WTC11 (cell line): ENCODE data around the gene RASA2. TPM values are rescaled to one million over a fixed set of nuclear protein-coding genes. Genes with fewer than 3 reads are reported as not detected.

Experiments
- ATAC-seq: fragments of 200-7000 bp; cut with Tn5 transposase; 2 replicates; pipeline ENCODE4 v1.10.0; 2021; ENCODE audit warnings: mild to moderate bottlenecking, moderate library complexity
- CTCF ChIA-PET: fragments of 300-600 bp; sonication (Branson Sonifier 250); formaldehyde crosslinking; loops from one replicate; lab custom pipeline; 2021; ENCODE audit warnings: antibody characterized with exemption; lab: Charles Lee
- POLR2A ChIA-PET: fragments of 350-600 bp; sonication (Branson Sonifier 250); formaldehyde crosslinking; loops from one replicate; lab custom pipeline; 2021; ENCODE audit warnings: antibody characterized with exemption; lab: Charles Lee
- DNase-seq: peaks from one replicate; pipeline ENCODE4 v3.0.0; 2021; ENCODE audit warnings: low spot score
- H3K27ac Mint-ChIP-seq: 2 replicates; pipeline ENCODE4 v1.8.0; 2021; ENCODE audit warnings: mixed read lengths
- H3K27me3 Mint-ChIP-seq: 2 replicates; pipeline ENCODE4 v1.8.0; 2021; ENCODE audit warnings: low read depth, mild to moderate bottlenecking, moderate library complexity, mixed read lengths
- H3K36me3 Mint-ChIP-seq: 2 replicates; pipeline ENCODE4 v1.8.0; 2021; ENCODE audit warnings: mixed read lengths
- H3K4me1 Mint-ChIP-seq: 2 replicates; pipeline ENCODE4 v1.8.0; 2022; ENCODE audit warnings: mixed read lengths
- H3K4me3 Mint-ChIP-seq: 2 replicates; pipeline ENCODE4 v1.8.0; 2021; ENCODE audit warnings: mild to moderate bottlenecking, moderate library complexity, mixed read lengths
- H3K9me3 Mint-ChIP-seq: 2 replicates; pipeline ENCODE4 v1.8.0; 2021; ENCODE audit warnings: mixed read lengths
- ARID4B ChIP-seq: sonication (generic); formaldehyde crosslinking; IDR thresholded peaks from 2 replicates; pipeline ENCODE4 v1.8.0; 2023; ENCODE audit warnings: missing genetic modification reagents, mild to moderate bottlenecking, borderline replicate concordance
- ATF1 ChIP-seq: sonication (generic); formaldehyde crosslinking; IDR thresholded peaks from 2 replicates; pipeline ENCODE4 v1.8.1; 2023; ENCODE audit warnings: mild to moderate bottlenecking, moderate library complexity, missing genetic modification reagents
- E2F4 ChIP-seq: sonication (generic); formaldehyde crosslinking; IDR thresholded peaks from 2 replicates; pipeline ENCODE4 v1.8.1; 2022; ENCODE audit warnings: low read depth, mild to moderate bottlenecking, moderate library complexity, missing genetic modification reagents, borderline replicate concordance
- EMX1 ChIP-seq: fragments of 250-450 bp; sonication (Bioruptor Pico); IDR thresholded peaks from 2 replicates; pipeline ENCODE4 v1.8.0; 2021; ENCODE audit warnings: mild to moderate bottlenecking
- ERG ChIP-seq: fragments of 250-450 bp; sonication (Bioruptor Pico); IDR thresholded peaks from 2 replicates; pipeline ENCODE4 v1.8.0; 2021; ENCODE audit warnings: mild to moderate bottlenecking
- ETV6 ChIP-seq: sonication (generic); formaldehyde crosslinking; IDR thresholded peaks from 2 replicates; pipeline ENCODE4 v1.8.1; 2022; ENCODE audit warnings: mild to moderate bottlenecking, missing genetic modification reagents
- IRF2 ChIP-seq: sonication (generic); formaldehyde crosslinking; IDR thresholded peaks from 2 replicates; pipeline ENCODE4 v1.8.0; 2022; ENCODE audit warnings: low read depth, missing genetic modification reagents, borderline replicate concordance
- NFYB ChIP-seq: sonication (generic); formaldehyde crosslinking; conservative IDR thresholded peaks from 2 replicates; pipeline ENCODE4 v1.8.0; 2022; ENCODE audit warnings: low read depth, missing genetic modification reagents
- RORB ChIP-seq: fragments of 250-450 bp; sonication (Bioruptor Pico); IDR thresholded peaks from 2 replicates; pipeline ENCODE4 v1.9.0; 2021; ENCODE audit warnings: mild to moderate bottlenecking
- TEAD1 ChIP-seq: sonication (generic); formaldehyde crosslinking; IDR thresholded peaks from 2 replicates; pipeline ENCODE4 v1.8.0; 2022; ENCODE audit warnings: mild to moderate bottlenecking, missing genetic modification reagents
- ZBTB43 ChIP-seq: sonication (generic); formaldehyde crosslinking; IDR thresholded peaks from 2 replicates; pipeline ENCODE4 v1.8.1; 2023; ENCODE audit warnings: mild to moderate bottlenecking, missing genetic modification reagents
- ZNF121 ChIP-seq: sonication (generic); formaldehyde crosslinking; IDR thresholded peaks from 2 replicates; pipeline ENCODE4 v1.8.0; 2023; ENCODE audit warnings: missing genetic modification reagents
- total RNA-seq: library from RNA; stranded (reverse); gene quantifications from 3 replicates; pipeline ENCODE4 v1.2.3, GENCODE V29; 2021
- TF ChIP-seq, protein P1 (sequence below): fragments of 250-450 bp; sonication (Bioruptor Pico); IDR thresholded peaks from 2 replicates; pipeline ENCODE4 v1.9.0; 2021; ENCODE audit warnings: mild to moderate bottlenecking
- TF ChIP-seq, protein P2 (sequence below): fragments of 200-600 bp; IDR thresholded peaks from 2 replicates; pipeline ENCODE4 v1.8.0; 2022; ENCODE audit warnings: antibody characterized with exemption
- TF ChIP-seq, protein P3 (sequence below): sonication (generic); formaldehyde crosslinking; IDR thresholded peaks from 2 replicates; pipeline ENCODE4 v1.8.1; 2022; ENCODE audit warnings: missing genetic modification reagents, borderline replicate concordance
- TF ChIP-seq, protein P4 (sequence below): sonication (generic); formaldehyde crosslinking; IDR thresholded peaks from 2 replicates; pipeline ENCODE4 v1.8.0; 2022; ENCODE audit warnings: mild to moderate bottlenecking, missing genetic modification reagents

RASA2 gene
- total RNA-seq, 1 experiment from 2014 or later: 13.9 TPM

DNA sequence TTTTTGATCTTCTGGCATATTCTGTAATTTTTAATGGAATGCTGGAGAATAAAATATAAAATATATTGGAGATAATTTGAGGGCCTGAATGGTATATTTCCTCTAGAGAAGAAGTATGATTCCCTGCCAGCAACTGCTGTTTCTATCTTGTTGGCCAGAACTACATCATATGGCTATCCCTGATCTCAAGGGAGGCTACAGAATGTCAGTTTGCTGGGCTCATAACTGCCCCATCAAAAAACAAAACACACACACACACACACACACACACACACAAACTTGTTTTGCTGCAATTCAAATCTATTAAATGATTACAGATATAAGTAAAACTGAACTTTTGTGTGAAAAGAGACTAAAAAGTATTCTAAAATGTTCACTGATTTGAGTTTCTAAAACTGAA is 51.0 kb downstream of the RASA2 start (continued):
- TF ChIP-seq, protein P1, sequence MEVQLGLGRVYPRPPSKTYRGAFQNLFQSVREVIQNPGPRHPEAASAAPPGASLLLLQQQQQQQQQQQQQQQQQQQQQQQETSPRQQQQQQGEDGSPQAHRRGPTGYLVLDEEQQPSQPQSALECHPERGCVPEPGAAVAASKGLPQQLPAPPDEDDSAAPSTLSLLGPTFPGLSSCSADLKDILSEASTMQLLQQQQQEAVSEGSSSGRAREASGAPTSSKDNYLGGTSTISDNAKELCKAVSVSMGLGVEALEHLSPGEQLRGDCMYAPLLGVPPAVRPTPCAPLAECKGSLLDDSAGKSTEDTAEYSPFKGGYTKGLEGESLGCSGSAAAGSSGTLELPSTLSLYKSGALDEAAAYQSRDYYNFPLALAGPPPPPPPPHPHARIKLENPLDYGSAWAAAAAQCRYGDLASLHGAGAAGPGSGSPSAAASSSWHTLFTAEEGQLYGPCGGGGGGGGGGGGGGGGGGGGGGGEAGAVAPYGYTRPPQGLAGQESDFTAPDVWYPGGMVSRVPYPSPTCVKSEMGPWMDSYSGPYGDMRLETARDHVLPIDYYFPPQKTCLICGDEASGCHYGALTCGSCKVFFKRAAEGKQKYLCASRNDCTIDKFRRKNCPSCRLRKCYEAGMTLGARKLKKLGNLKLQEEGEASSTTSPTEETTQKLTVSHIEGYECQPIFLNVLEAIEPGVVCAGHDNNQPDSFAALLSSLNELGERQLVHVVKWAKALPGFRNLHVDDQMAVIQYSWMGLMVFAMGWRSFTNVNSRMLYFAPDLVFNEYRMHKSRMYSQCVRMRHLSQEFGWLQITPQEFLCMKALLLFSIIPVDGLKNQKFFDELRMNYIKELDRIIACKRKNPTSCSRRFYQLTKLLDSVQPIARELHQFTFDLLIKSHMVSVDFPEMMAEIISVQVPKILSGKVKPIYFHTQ (CRISPR knock-in tag): no peak
- no peak for TF ChIP-seq ATF1

DNA sequence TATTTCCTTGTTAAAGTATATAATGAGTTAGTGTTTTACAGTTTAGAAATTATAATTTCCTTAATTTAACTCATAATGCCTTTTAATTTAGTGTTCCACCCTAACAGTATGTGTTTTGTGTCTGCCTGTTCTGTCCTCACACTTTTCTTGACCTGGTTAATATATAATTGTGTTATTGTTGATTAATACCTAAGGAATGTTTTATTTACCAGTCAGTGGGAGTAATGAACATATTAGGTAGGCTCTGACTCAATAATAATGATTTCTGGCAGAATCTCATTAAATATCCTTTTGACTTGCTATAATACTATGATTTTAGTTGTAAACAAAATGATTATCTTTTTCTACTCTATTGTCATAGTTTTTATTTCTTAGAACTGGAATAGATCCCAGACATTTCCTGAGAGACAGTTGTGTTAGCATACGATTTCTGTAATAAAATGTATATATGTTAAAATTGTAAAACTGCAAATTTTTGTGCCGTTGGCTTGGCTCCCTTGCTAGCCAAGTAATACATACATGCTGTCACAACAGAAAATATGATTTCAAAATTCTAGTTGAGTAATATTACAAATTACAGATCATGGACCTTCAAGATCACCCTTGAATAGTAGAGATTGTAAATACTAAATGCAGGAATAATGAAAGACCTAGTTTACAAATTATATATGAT is 51.9 kb downstream of the RASA2 start:
- DNase-seq (no peak), ATAC-seq (no peak)
- Mint-ChIP-seq H3K27me3 (no peaks in the 10 kb centered on the region), H3K36me3 (peaks cover 33% of the 10 kb centered on the region), H3K9me3 (peaks cover 24% of the 10 kb centered on the region), H3K4me3 (no peak overlapping the region), H3K4me1 (no peaks in the 10 kb centered on the region), H3K27ac (no peak overlapping the region)
- TF ChIP-seq EMX1 (CRISPR knock-in tag) (no peak), ZNF121 (CRISPR knock-in tag) (no peak), ZBTB43 (CRISPR knock-in tag) (no peak), RORB (CRISPR knock-in tag) (no peak), ATF1 (no peak), E2F4 (CRISPR knock-in tag) (no peak), ETV6 (no peak), IRF2 (CRISPR knock-in tag) (no peak), ERG (CRISPR knock-in tag) (no peak), ARID4B (CRISPR knock-in tag) (no peak), TEAD1 (no peak), NFYB (CRISPR knock-in tag) (no peak)
- TF ChIP-seq, protein P2, sequence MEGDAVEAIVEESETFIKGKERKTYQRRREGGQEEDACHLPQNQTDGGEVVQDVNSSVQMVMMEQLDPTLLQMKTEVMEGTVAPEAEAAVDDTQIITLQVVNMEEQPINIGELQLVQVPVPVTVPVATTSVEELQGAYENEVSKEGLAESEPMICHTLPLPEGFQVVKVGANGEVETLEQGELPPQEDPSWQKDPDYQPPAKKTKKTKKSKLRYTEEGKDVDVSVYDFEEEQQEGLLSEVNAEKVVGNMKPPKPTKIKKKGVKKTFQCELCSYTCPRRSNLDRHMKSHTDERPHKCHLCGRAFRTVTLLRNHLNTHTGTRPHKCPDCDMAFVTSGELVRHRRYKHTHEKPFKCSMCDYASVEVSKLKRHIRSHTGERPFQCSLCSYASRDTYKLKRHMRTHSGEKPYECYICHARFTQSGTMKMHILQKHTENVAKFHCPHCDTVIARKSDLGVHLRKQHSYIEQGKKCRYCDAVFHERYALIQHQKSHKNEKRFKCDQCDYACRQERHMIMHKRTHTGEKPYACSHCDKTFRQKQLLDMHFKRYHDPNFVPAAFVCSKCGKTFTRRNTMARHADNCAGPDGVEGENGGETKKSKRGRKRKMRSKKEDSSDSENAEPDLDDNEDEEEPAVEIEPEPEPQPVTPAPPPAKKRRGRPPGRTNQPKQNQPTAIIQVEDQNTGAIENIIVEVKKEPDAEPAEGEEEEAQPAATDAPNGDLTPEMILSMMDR: no peak
- TF ChIP-seq, protein P3, sequence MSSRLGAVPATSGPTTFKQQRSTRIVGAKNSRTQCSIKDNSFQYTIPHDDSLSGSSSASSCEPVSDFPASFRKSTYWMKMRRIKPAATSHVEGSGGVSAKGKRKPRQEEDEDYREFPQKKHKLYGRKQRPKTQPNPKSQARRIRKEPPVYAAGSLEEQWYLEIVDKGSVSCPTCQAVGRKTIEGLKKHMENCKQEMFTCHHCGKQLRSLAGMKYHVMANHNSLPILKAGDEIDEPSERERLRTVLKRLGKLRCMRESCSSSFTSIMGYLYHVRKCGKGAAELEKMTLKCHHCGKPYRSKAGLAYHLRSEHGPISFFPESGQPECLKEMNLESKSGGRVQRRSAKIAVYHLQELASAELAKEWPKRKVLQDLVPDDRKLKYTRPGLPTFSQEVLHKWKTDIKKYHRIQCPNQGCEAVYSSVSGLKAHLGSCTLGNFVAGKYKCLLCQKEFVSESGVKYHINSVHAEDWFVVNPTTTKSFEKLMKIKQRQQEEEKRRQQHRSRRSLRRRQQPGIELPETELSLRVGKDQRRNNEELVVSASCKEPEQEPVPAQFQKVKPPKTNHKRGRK (CRISPR knock-in tag): no peak
- TF ChIP-seq, protein P4, sequence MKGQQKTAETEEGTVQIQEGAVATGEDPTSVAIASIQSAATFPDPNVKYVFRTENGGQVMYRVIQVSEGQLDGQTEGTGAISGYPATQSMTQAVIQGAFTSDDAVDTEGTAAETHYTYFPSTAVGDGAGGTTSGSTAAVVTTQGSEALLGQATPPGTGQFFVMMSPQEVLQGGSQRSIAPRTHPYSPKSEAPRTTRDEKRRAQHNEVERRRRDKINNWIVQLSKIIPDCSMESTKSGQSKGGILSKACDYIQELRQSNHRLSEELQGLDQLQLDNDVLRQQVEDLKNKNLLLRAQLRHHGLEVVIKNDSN (CRISPR knock-in tag): no peak
- POLR2A ChIA-PET: no interaction called here
- CTCF ChIA-PET: interaction anchor here (0.6 kb wide), 1 partner anchor 227 kb away, joined by 3 read pairs; no protein-coding TSS in a partner anchor
